Lung (tissue), 12 donors: ENCODE measurements around the gene FYN. TPM values are rescaled to one million over a fixed set of nuclear protein-coding genes. Genes with fewer than 3 reads are reported as not detected.
"Not testable (repeated sequence)": the region's sequence is repeated elsewhere in the genome, so short reads cannot be mapped to it uniquely, and the experiment has no call there.

Source experiments
- ATAC-seq: fragments of 200-7000 bp; cut with Tn5 transposase; one replicate; pipeline ENCODE4 v1.9.1; 2020; ENCODE audit warnings: moderate number of reproducible peaks; ENCODE audit not compliant: insufficient read depth, low FRiP score
- DNase-seq, 3 donors: peaks; one replicate each; pipeline ENCODE4 v3.0.0-alpha.2; 2013 to 2017
- H3K27ac ChIP-seq, 2 donors: one replicate each; pipeline ENCODE4 v1.5.1; 2013; ENCODE audit warnings: mild to moderate bottlenecking in 2 of 2, moderate library complexity in 2 of 2, control low read depth in 1 of 2, inconsistent platforms in 1 of 2, low read depth in 1 of 2, low read length in 1 of 2
- H3K27me3 ChIP-seq, 3 donors: one replicate each; pipeline ENCODE4 v1.5.1; 2013; ENCODE audit warnings: low read length in 2 of 3; ENCODE audit not compliant: control insufficient read depth in 3 of 3, insufficient read depth in 3 of 3
- H3K36me3 ChIP-seq, 4 donors: one replicate each; pipeline ENCODE4 v1.5.1; 2013; ENCODE audit warnings: low read length in 4 of 4, mild to moderate bottlenecking in 1 of 4, moderate library complexity in 1 of 4; ENCODE audit not compliant: control insufficient read depth in 4 of 4, insufficient read depth in 4 of 4
- H3K4me1 ChIP-seq, 5 donors: one replicate each; pipeline ENCODE4 v1.5.1; 2013; ENCODE audit warnings: low read length in 5 of 5, mild to moderate bottlenecking in 2 of 5, moderate library complexity in 1 of 5; ENCODE audit not compliant: control insufficient read depth in 5 of 5, insufficient read depth in 5 of 5
- H3K4me3 ChIP-seq: one replicate; pipeline ENCODE4 v1.5.1; 2013; ENCODE audit warnings: mild to moderate bottlenecking, control low read depth, moderate library complexity
- H3K9ac ChIP-seq, 2 donors: one replicate each; pipeline ENCODE4 v1.5.1; 2013; ENCODE audit warnings: low read length in 2 of 2, control low read depth in 1 of 2; ENCODE audit not compliant: insufficient read depth in 1 of 2
- H3K9me3 ChIP-seq, 4 donors: one replicate each; pipeline ENCODE4 v1.5.1; 2013; ENCODE audit warnings: low read length in 3 of 4, mild to moderate bottlenecking in 1 of 4, moderate library complexity in 1 of 4; ENCODE audit not compliant: control insufficient read depth in 4 of 4, insufficient read depth in 3 of 4
- CTCF ChIP-seq: IDR thresholded peaks from 2 replicates; pipeline ENCODE4 v1.5.1; 2012; ENCODE audit warnings: mild to moderate bottlenecking; ENCODE audit errors: control extremely low read depth, extremely low read depth
- WGBS, 2 donors: extraction: QIAGEN DNeasy Blood & Tissue Kit; methylation state at CpG; one replicate each; pipeline ENCODE4 v1.1.7; 2013; 5-methylcytosine and 5-hydroxymethylcytosine counted together
- polyA plus RNA-seq, 2 donors: library from polyadenylated mRNA; stranded (reverse); fragments of 200-250 nt; gene quantifications; one replicate each; pipeline ENCODE4 v1.2.1, GENCODE V29; 2013
- total RNA-seq, 2 donors: library from RNA; depleted of rRNA in 1 of 2; stranded (reverse); fragments of >200 nt in 1 of 2; gene quantifications; one replicate each; pipeline ENCODE4 v1.2.1, GENCODE V29; 2014 to 2021
- donor health status: control.
- donor health status: control.
- donor health status: Bipolar disorder and iron deficiency.
- donor health status: healthy.
- donor health status: DM: yes; HTN: yes; CAD: no.

The FYN gene
- total and polyA plus RNA-seq, 4 donors, result 27.3 to 157 (median 71.0) TPM

- TF ChIP-seq CTCF, result no peak
- H3K36me3 ChIP-seq, result peaks cover 0 to 7% (median 6%) of the 10 kb centered on the region in 4 donors
- DNase-seq (peak; percentile 19 to 92 (median 86)), ATAC-seq (peak; percentile 15)
- H3K4me1 ChIP-seq, result peaks cover 9 to 30% (median 12%) of the 10 kb centered on the region in 5 donors
- peak overlapping the region in 1 of 2 donors; percentile 38 for H3K9ac ChIP-seq
- H3K4me3 ChIP-seq, result no peak overlapping the region
- H3K27ac ChIP-seq, result peak overlapping the region; percentile 59 to 83
- H3K27me3 ChIP-seq, result no peaks in the 10 kb centered on the region
- no peaks in the 10 kb centered on the region for H3K9me3 ChIP-seq
- 53 to 65% methylated on average over 5 of the region's 5 CpGs for WGBS, 2 donors
These were observed 189.4 kb downstream of the FYN start for GRCh38 chr6:111683749-111684267.

- H3K9ac ChIP-seq, result no peak overlapping the region
- H3K27ac ChIP-seq, result peak overlapping the region in 1 of 2 donors; percentile 26
- H3K36me3 ChIP-seq, result peaks cover 0 to 6% (median 6%) of the 10 kb centered on the region in 4 donors
- 76 to 86% methylated on average over 5 of the region's 5 CpGs for WGBS, 2 donors
- H3K4me3 ChIP-seq, result no peak overlapping the region
- H3K4me1 ChIP-seq, result peaks cover 9 to 30% (median 12%) of the 10 kb centered on the region in 5 donors
- no peaks in the 10 kb centered on the region for H3K27me3 ChIP-seq
- TF ChIP-seq CTCF, result no peak
- H3K9me3 ChIP-seq, result no peaks in the 10 kb centered on the region
- DNase-seq (peak in 1 of 3 donors; percentile 23), ATAC-seq (no peak)
These were observed 190.1 kb downstream of the FYN start for GRCh38 chr6:111683157-111683556.

GRCh38 chr6:111681860-111682259, 191.4 kb downstream of the FYN start:
- Histone ChIP-seq H3K4me1 (peaks cover 9 to 30% (median 12%) of the 10 kb centered on the region in 5 donors), H3K36me3 (peaks cover 0 to 6% (median 5%) of the 10 kb centered on the region in 4 donors), H3K9me3 (no peaks in the 10 kb centered on the region), H3K27me3 (no peaks in the 10 kb centered on the region), H3K4me3 (no peak overlapping the region), H3K9ac (no peak overlapping the region), H3K27ac (no peak overlapping the region)
- DNase-seq (no peak), ATAC-seq (no peak)
- no peak for TF ChIP-seq CTCF
- WGBS, 2 donors, result 92 to 97% methylated on average over 3 of the region's 3 CpGs

- H3K9me3 ChIP-seq, DNase-seq, H3K4me3 ChIP-seq, ATAC-seq, H3K27me3 ChIP-seq, H3K36me3 ChIP-seq, H3K27ac ChIP-seq, H3K9ac ChIP-seq: not testable (repeated sequence)
- H3K4me1 ChIP-seq, result peaks cover 5 to 22% (median 12%) of the 10 kb centered on the region in 5 donors
- WGBS, 2 donors, result 95 to 97% methylated on average over 6 of the region's 6 CpGs
These were observed 192.2 kb downstream of the FYN start for GRCh38 chr6:111680811-111681609.
